GM21381 (cell line): ENCODE measurements around the gene XRCC4.
"Not testable (repeated sequence)": the region's sequence is repeated elsewhere in the genome, so short reads cannot be mapped to it uniquely, and the experiment has no call there.

Source experiments
- ATAC-seq: cut with Tn5 transposase; IDR thresholded peaks from one replicate; pipeline ENCODE4 v1.9.1; 2021; ENCODE audit warnings: mild to moderate bottlenecking, moderate library complexity; ENCODE audit not compliant: unreplicated experiment

The XRCC4 gene

GRCh38 chr5:83337453-83338035 lies 260.2 kb downstream of the XRCC4 start:
- ATAC-seq: no peak

- ATAC-seq: no peak
These were observed 263.2 kb downstream of the XRCC4 start for GRCh38 chr5:83340511-83340918.

- no peak for ATAC-seq
These were observed 264.5 kb downstream of the XRCC4 start for GRCh38 chr5:83341815-83342334.

- ATAC-seq: no peak
These were observed 265.1 kb downstream of the XRCC4 start for GRCh38 chr5:83342465-83342864.

- no peak for ATAC-seq
These were observed 266.0 kb downstream of the XRCC4 start for GRCh38 chr5:83343299-83343698.

- no peak for ATAC-seq
These were observed 268.1 kb downstream of the XRCC4 start for GRCh38 chr5:83345423-83345822.

GRCh38 chr5:83348281-83348780 lies 271.0 kb downstream of the XRCC4 start:
- ATAC-seq: no peak

GRCh38 chr5:83353231-83353630 lies 275.9 kb downstream of the XRCC4 start:
- no peak for ATAC-seq

- ATAC-seq: no peak
These were observed 276.4 kb downstream of the XRCC4 start for GRCh38 chr5:83353774-83354173.

GRCh38 chr5:83354958-83355357 lies 277.6 kb downstream of the XRCC4 start:
- no peak for ATAC-seq

GRCh38 chr5:83355482-83356014 lies 278.2 kb downstream of the XRCC4 start:
- ATAC-seq: not testable (repeated sequence)

- no peak for ATAC-seq
These were observed 280.4 kb downstream of the XRCC4 start for GRCh38 chr5:83357621-83358231.

GRCh38 chr5:83360573-83360972 lies 283.2 kb downstream of the XRCC4 start:
- no peak for ATAC-seq

GRCh38 chr5:83362526-83362925 lies 285.2 kb downstream of the XRCC4 start:
- ATAC-seq: no peak

GRCh38 chr5:83363111-83363885 lies 286.0 kb downstream of the XRCC4 start:
- ATAC-seq: no peak

GRCh38 chr5:83363886-83364275 lies 286.5 kb downstream of the XRCC4 start:
- no peak for ATAC-seq

- ATAC-seq: no peak
These were observed 287.3 kb downstream of the XRCC4 start for GRCh38 chr5:83364312-83365299.

GRCh38 chr5:83368319-83368718 lies 291.0 kb downstream of the XRCC4 start:
- ATAC-seq: no peak

- no peak for ATAC-seq
These were observed 291.5 kb downstream of the XRCC4 start for GRCh38 chr5:83368835-83369234.

GRCh38 chr5:83370957-83371356 lies 293.6 kb downstream of the XRCC4 start:
- no peak for ATAC-seq
